Upper lobe of left lung (tissue), 4 donors: ENCODE measurements around the gene SULT6B1.

Source experiments
- CTCF ChIP-seq, 6 experiments: fragments of 450-650 bp in 4 of 6; fragments of 200-600 bp in 2 of 6; sonication (generic) in 2 of 6; IDR thresholded peaks; one replicate each; pipeline ENCODE4 v1.5.1; 2016 to 2019; ENCODE audit warnings: antibody characterized with exemption in 6 of 6
- POLR2A ChIP-seq, 4 donors: fragments of 450-650 bp; IDR thresholded peaks; one replicate each; pipeline ENCODE4 v1.5.1; 2016 to 2017; ENCODE audit warnings: antibody characterized with exemption in 4 of 4, mild to moderate bottlenecking in 2 of 4
- POLR2AphosphoS5 ChIP-seq, 2 donors: sonication (generic); formaldehyde crosslinking; IDR thresholded peaks; one replicate each; pipeline ENCODE4 v1.5.1; 2017; ENCODE audit warnings: antibody characterized with exemption in 2 of 2

GRCh38 chr2:37215250-37215649 lies 26.8 kb upstream of the SULT6B1 start:
- TF ChIP-seq CTCF (IDR thresholded peaks at IDR 0.05) (no peak), POLR2AphosphoS5 (IDR thresholded peaks at IDR 0.05) (no peak), POLR2A (IDR thresholded peaks at IDR 0.05) (no peak)
